Stimulated activated CD8-positive, alpha-beta memory T cell treated with anti-CD3 and anti-CD28 coated beads, Interleukin-4, amount 100 ng/mL, for 4 hours (primary cell): ENCODE results near the gene PCDH9.
"Not testable (repeated sequence)": the region's sequence is repeated elsewhere in the genome, so short reads cannot be mapped to it uniquely, and the experiment has no call there.

Experiments used
- DNase-seq, 2 donors: peaks; one replicate each; pipeline ENCODE4 v3.0.0-alpha.2; 2020; ENCODE audit warnings: low read depth in 2 of 2, low spot score in 1 of 2

The PCDH9 gene

DNA sequence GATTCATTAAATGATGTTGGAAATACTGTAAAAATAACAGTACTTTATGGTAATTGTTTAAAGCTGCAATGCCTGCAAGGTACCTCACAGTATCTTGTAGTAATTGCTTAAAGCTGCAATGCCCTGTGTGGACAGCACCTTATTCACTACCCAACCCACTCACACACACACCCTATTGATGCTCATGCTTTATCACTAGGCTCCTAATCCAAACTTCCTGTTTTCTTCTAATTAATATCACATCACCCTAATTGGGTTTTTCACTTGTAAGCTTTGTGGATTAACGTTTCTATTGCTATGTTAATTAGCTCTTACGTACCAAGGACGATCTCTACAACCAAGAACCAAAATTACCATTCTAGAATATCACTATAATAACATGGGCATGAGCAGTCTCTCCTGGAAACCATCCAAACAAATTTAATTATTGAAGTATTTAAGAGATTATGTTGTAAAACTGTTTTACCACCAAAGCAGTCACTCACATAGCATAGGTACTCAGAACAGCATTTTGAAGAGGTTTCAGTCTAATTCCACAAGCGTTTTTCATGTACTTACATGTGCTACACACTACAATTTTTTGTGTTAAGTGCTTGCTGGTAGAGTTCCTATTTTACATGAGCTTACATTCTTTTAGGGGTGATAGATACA, 303.8 kb downstream of the PCDH9 start:
- DNase-seq, result no peak

DNA sequence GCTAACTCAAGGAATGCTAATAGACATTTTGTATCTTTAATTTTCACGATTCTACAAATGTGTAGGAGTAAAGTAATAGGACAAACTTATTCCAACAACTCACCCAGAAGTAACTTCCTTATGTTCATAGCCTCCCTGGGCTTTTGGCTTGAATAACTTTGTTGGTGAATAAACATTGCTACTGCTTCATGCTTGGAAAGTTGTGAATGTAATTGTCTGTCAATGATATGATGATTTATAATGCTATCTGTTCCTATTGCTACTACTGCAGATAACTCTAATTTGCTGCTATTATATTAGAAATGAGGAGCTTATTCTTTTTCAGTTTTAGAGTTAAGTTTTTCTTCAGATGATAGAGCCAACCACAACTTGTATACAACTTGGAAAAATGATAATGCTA, 307.7 kb downstream of the PCDH9 start:
- DNase-seq, result no peak

DNA sequence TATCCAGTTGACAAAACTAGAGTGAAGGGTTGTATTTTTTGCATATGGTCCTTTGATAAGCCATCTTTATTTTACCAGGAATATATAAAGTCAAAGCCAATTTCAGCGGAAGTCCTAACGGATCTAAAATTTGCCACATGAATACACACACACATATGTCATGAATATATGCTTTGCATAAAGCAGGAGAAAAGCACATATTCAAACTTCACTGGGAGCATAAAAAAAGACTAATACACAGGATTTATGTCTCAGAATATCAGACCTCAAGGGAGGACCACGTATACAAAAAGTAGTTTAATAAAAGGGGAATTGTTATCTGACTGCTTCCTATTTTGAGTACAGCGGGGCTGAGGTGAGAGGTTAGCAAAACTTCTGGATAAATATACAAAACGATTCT, 308.7 kb downstream of the PCDH9 start:
- no peak for DNase-seq

DNA sequence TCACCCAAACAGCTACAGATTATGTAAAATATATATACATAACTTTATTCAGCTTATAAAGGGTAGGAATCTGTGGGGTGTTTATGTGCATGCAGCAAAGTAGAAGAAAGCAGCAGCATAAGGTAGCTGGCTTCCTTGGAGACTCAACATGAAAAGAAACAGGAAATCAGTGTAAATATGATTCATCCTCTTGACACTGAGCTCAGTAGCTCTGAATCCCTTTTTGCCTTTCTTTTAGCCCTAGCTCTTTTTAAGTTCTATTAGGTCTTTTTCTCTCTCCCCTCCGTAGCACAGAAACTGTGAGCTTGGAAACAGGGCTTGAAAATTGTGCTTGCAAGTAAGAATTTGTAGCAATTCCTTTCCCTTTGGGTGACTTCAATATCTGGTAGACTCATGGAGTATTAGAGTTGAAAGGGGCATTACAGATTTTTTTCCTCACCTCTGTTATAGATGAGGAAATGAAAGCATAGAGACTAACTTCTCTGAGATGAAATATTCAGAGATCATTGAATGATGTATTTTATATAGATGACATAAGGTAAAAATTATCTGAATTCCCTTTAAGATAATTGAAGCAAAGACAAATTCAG, 314.4 kb downstream of the PCDH9 start:
- no peak for DNase-seq

DNA sequence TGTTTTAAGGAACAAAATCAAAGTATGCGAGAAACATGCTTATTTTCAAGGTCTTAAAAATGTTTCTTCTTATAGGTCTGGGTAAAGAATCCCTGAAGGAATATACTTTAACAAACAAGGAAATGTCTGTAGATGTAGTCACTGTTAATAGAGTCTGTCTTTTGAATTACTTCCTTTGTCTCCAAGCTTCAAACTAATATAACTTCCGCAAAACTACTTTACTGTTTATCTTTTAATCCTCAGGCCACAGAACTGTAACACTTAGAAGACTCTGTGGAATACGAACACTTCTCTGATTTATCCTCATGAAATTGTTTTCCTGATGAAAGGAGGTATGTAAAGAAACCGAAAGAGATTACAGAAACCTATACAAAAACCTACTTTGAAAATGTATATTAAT, 316.0 kb downstream of the PCDH9 start:
- DNase-seq, result no peak

DNA sequence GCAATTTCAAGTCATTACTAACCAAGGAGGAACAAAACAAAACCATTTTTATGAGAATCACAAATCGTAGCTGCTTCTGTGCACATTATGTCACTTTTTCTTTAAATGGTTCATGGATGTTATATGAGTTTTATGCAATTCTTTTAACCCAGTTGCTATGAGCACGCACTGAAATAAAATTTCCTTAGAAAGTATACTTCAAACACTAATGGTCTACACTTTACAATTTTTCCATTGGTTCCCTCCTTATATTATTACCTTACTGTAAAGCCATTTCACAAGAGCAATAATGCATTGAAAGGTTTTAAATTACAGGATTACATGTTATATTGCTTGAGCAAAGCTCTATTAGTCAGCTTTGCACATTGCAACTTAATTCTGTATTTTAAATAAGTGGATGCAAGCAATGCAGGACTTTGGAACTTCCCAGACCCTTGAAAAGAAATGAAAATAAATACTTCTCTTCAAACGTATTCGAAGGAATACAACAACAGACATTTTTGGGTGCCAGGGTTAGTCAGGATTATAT, 318.7 kb downstream of the PCDH9 start:
- DNase-seq, result no peak

DNA sequence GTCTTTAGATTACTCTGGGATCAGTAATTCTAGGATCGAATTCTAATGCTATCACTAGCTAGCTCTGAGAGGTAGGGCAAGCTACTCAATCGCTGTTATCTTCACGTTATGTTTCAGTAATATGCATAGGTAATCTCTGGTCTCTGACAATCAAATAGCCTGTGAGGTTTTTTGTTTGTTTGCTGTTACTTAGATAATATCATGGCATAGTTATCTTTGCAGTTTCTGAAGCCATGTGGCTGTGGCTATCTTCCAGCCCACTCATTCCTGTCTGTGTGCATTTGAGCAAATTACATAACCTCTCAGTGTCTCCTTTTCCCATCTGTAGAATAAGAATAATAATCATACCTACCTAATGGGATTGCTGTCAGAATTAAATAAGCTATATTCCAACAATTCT, 330.2 kb downstream of the PCDH9 start:
- no peak for DNase-seq

DNA sequence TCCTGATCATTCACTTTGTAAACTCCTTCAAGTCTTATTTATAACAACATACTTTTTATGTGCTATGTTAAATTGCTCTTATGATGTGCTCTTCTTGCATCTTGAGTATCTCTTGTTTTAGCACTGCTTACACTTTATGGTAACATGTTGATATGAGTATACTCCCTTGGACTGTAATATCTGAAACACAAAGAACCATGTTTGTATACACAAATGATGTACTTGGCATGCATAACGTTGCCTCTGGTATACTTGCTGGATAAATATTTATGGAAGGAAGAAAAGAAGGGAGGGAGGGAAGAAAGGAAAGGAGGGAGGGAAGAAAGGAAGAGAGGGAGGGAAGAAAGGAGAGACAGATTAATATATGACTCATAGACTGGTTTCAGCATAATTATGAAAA, 333.2 kb downstream of the PCDH9 start:
- DNase-seq, result no peak

DNA sequence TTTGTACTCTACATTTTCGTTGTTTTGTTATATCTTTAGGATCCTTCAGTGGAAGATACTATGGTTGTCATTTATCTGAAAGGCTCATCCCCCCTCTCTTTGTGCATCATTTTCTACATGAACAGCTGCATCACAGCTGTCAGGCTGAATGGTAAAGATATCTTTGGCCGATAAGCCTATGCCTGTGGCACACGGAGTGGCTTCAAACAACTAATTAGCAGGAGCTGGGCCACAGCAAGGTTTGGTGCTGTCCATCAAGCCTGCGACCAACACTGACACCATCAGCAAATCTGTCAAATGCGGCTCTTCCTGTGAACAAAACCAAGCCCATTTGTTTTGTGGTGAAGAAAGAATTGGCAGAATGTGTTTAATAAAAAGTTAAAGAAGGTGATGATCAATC, 334.4 kb downstream of the PCDH9 start:
- DNase-seq, result no peak

DNA sequence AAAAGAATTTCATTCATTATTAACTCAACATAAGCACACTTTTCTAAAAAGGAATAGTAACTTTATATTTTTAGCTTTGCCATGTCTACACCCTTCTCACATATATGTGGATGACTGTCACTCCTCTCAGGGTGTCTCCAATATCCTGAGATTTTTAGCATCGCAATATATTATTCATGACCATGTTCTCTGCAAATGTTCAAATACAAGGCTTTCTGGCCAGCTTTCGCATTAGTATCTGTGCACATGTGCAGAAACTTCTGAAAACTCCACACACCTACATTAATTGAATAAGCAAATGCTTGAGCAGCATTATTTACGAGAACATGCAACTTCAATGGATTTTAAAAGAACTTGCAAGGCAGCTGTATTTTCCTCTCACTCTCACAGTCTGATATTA, 334.8 kb downstream of the PCDH9 start:
- no peak for DNase-seq

DNA sequence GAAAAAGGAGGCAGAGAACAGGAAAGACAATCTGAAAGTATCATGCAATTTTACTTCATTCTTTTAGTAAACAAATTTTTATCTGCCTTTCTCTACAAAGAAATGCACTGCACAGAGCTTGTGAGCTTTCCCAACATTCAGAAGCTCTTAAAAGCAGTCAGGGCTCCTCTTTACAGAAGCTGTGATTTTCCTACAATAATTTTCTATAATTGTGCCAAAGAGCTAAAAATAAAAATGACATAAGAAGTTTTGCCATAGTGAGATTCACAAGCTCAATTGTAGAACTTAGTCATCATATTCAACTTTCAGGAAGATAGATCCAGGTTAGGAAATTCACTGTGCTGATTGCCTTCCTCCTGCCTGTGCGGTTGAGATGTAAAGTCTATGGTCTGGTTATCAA, 341.4 kb downstream of the PCDH9 start:
- DNase-seq, result no peak

DNA sequence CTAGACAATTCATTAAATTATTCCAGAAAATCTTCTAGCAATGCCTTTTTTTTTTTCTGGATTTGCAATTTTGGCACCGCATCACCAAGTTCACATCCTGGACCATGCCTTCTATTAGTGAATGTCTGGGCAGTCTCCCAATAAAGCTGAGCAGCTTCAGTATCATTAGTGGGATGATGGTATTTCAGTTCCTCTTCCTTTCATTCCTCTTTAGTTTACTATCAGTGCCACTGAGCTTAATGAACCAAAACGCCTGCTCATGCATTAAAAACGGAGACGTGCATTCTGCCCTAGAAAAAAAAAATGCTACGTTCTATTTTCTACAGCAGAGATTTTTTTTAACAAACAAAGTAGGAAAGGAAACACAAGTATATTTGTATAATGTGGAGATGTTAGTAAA, 343.0 kb downstream of the PCDH9 start:
- no peak for DNase-seq

DNA sequence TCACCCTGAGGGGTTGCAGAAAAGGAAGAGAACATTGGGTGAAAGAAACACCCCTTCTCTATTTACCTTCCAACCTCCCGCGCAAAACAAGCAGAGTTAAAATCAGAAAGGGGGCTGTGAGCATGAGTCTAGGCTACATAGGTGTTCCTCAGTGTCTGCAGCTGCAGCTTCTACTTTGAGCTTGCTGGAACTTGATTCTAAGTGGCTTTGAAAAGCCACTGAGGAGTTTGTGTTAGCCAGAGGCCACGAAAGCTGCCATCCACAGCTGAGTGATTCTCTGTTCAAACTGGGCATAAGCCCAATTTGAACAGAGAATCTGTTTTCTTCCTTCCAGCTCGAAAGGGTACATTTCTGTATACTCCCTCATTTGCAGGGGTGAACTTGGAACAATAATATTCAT, 343.9 kb downstream of the PCDH9 start:
- DNase-seq, result no peak

DNA sequence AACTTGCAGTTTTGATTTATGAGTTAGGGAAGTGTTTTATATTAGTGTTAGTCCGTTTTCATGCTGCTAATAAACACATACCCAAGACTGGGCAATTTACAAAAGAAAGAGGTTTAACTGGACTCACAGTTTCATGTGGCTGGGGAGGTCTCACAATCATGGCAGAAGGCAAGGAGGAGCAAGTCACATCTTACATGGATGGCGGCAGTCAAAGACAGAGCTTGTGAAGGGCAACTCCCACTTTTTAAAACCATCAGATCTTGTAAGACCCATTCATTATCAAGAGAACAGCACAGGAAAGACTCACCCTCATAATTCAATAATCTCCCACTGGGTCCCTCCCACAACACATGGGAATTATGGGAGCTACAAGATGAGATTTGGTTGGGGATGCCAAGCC, 349.0 kb downstream of the PCDH9 start:
- not testable (repeated sequence) for DNase-seq

DNA sequence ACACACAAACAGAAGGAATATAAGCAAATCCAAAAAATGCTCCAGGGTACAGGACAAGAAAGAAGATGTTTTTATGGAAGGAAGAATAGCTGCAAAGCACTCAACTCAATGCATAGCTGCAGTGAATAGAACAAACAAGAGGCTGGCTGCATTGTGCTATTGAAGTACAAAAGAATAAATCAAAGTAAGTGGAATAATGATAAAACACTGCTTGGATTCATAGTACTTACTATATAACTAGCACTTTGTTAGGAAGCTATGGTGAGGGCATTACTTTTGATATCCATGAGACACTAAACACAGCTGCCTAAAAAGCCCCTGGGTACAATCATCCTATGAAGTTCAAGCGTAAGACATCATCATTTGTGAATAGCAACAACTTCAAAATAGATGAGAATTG, 350.1 kb downstream of the PCDH9 start:
- DNase-seq, result no peak

DNA sequence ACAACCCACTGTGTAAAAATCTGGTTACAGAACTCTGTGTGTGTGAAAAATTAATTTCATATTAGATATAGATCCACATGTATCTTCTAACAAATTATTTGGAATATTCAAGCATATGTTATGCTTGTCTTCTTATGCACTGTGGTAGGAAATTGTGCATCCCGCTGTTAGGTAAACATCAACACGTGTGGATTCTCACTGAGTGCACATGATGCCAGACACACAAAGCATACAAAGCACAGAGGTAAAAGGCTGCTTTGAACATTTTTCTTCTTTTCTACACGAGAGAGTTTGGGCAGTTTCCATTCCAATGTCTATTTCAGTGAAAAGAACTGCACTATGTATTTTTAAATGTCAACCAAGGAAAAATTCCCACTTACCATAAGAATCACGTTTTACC, 354.9 kb downstream of the PCDH9 start:
- no peak for DNase-seq

DNA sequence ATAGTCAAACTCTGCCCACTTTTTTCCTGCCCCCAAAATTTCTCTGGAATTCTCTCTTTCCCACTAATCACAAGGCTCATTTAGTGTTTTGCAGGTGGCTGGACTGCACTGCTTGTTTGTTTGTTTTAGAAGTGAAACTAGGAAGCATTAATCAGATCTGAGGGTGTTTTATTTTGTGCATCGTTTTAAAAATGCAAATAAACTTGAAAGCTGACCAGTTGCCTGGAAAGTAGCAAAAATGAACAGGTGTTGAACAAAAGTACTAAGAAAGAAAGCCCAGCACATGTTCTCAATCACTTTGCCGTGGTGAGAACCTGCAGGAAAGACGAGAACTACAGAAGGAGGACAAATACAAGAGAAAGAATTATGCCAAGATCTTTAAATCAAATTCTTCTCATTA, 365.5 kb downstream of the PCDH9 start:
- DNase-seq, result no peak

DNA sequence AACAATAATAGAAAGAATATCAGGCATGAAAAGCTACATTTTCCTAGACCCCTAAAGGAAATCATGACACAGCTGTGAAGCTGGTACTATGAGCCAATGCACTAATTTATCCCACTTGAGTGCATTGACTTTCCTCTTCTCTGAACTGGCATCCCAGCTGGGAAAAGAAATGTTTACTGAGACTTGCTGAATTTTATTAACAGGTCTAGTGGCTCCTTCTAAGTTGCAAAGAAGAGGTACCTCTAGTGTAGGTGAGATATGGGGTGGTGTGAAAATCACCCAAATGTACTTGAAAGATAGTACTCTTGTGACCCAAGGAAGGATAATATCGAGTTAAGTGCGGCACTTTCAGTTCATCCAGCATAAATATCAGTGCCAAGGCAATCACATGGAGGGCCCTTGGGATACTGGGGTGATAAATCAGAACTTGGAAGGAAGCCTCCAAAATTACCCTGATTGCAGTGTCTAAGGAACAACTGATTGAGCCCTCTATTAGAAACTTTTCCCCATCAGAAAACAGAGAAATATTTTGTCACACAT, 369.2 kb downstream of the PCDH9 start:
- no peak for DNase-seq

DNA sequence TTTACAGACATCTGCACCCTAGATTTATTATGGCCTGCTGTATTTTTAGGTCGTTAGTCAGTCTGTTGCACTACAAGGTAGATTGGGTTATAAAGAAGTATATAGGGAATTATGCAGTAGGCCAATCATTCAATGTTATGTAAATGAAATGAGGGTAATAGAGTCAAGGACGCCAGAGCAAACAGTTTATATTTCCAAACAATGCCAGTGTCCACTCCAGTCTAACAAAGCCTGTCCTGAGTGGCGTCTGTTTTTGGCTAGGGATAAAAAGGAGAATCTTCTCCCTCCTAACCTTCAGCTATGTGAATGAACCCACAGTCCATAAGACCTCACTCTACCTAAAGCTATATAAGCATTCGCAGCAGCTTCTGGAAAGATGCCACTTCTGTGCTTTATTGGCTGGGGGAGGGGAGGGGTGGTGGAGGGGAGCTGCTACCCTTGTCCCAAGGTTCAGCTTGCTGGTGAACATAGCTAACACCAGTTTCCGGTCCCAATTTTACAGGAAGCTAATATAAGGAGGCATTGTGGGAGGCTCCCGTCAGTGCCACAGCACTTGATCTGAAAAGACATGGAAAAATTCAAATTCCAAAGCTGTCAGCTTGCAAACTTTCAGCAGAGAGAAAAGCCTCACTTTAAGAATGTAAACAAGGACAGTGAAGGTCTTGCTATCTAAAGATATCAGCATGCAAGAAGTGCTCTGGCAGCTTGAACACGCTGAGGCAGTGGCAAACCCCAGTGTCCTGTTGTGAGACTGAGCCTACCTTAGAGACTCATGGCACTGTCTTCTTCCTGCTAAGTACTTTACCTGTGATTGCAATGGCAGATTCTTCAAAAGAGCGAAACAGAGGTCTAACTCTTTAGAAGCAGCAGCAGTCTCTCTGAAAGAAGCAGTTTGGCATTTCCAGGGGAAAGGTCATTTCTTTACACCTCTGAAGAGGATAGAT, 369.9 kb downstream of the PCDH9 start:
- DNase-seq, result no peak

DNA sequence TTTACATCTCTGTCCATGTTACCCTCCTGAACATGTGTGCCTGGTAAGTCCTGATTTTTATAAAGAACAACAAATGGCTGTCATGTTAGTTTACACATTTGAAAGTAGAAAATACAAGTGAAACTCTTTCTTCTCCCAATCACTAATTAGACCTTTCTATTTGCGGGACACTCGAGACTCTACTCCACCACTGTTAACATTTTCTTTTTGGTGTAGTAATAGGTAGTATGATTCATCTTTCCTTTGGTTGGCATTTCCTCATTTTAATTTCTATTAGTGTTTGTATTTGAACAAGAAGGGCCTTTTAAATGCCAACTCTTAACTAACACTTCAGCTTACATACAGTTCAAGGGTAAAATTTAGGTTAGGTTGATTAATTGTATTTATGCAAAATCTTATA, 371.1 kb downstream of the PCDH9 start:
- no peak for DNase-seq

DNA sequence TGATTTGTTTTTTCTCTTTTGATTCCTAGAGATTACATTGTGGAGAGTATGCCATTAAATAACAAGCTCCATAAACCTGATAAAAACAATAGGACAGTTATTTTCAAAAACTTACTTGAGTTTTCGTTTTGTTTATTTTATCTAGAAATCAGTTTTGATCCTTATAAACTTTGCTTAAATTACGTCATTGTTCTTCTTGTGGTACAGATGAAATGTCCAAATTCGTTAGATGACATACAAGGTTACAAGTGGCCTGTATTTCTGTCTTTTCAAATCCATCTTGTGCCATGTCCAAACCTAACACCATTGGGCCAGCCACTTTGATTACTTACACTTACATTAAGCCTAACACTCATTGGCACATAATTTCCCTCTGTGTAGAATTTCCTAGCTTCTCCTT, 372.0 kb downstream of the PCDH9 start:
- DNase-seq, result no peak

DNA sequence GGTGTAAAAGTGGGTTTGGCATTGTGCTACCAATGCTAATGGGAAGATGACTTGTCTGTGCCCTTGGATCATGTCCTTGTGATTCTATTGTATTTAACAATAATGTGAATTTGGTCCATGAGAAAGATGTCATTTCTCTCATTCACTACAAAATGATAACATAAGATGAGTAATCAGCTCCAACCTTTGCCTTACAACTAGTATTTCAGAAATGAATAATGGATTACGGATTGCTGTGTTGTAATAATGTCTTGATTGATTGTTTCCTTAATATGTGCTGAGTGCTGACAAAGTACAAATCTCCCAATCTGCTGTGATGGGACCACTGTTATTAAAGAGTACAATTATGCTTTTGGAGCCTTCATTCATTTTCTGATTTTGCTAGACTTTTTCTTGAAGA, 375.0 kb downstream of the PCDH9 start:
- no peak for DNase-seq
